ENCODE measurements around the gene TADA2A.
"Not testable (repeated sequence)": the region's sequence is repeated elsewhere in the genome, so short reads cannot be mapped to it uniquely, and the experiment has no call there.

TADA2A gene

GRCh38 chr17:37440424-37440823 lies 33.7 kb downstream of the TADA2A start:
- H3K9me2 ChIP-seq (ENCODE audit: low read depth, low read length) = no peaks in the 10 kb centered on the region
- H3K4me3 ChIP-seq (ENCODE audit: low read depth, low read length, poor library complexity, severe bottlenecking) = no peak overlapping the region
- no peak overlapping the region for H3K4me2 ChIP-seq (ENCODE audit: low read length)
- no peak overlapping the region for H2AFZ ChIP-seq (ENCODE audit: low read length)
- peaks cover 78% of the 10 kb centered on the region for H3K36me3 ChIP-seq (ENCODE audit: insufficient read depth, low read length)
- no peak overlapping the region for H3K9ac ChIP-seq (ENCODE audit: low read length)
- H3K27me3 ChIP-seq (ENCODE audit: insufficient read depth, low read length) = no peaks in the 10 kb centered on the region
- no peaks in the 10 kb centered on the region for H4K20me1 ChIP-seq (ENCODE audit: insufficient read depth, low read length)
- no peaks in the 10 kb centered on the region for H3F3A ChIP-seq (ENCODE audit: insufficient read depth, low read length)
- H3K4me1 ChIP-seq (ENCODE audit: insufficient read depth, low read length, severe bottlenecking) = no peaks in the 10 kb centered on the region
- H3K79me2 ChIP-seq (ENCODE audit: insufficient read depth, low read length) = no peaks in the 10 kb centered on the region
- no peak overlapping the region for H3K27ac ChIP-seq (ENCODE audit: low read depth, low read length, poor library complexity, severe bottlenecking)
- no peaks in the 10 kb centered on the region for H3K9me3 ChIP-seq (ENCODE audit: low read length)
- TF ChIP-seq, protein P1, sequence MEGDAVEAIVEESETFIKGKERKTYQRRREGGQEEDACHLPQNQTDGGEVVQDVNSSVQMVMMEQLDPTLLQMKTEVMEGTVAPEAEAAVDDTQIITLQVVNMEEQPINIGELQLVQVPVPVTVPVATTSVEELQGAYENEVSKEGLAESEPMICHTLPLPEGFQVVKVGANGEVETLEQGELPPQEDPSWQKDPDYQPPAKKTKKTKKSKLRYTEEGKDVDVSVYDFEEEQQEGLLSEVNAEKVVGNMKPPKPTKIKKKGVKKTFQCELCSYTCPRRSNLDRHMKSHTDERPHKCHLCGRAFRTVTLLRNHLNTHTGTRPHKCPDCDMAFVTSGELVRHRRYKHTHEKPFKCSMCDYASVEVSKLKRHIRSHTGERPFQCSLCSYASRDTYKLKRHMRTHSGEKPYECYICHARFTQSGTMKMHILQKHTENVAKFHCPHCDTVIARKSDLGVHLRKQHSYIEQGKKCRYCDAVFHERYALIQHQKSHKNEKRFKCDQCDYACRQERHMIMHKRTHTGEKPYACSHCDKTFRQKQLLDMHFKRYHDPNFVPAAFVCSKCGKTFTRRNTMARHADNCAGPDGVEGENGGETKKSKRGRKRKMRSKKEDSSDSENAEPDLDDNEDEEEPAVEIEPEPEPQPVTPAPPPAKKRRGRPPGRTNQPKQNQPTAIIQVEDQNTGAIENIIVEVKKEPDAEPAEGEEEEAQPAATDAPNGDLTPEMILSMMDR (IDR thresholded peaks at IDR 0.05; ENCODE audit: low read length) = no peak
- no peak for TF ChIP-seq EZH2 (IDR thresholded peaks at IDR 0.05; ENCODE audit: borderline replicate concordance, low read length)

DNA sequence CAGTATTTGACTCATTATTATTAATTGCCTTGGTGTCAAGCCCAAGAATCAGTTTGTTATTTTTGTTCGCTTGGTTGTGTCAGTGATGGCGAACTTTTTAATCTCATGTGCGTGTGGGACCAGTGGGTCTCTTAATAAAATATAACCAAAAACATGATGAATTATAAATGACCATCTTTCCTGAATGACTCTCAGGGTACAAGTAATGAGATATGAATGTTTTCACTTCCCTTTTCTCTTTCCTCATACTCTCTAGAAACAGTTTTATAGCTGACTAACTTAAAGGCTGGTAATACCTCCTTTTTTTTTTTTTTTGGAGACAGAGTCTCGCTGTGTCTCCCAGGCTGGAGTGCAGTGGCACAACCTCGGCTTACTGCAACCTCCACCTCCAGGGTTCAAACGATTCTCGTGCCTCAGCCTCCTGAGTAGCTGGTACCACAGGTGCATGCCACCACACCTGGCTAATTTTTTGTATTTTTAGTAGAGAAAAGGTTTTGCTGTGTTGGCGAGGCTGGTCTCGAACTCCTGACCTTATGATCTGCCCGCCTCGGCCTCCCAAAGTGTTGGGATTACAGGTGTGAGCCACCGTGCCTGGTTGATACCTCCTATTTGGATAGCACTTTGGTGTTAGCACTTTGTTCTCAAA lies 34.8 kb downstream of the TADA2A start:
- not testable (repeated sequence) for H3K4me1 ChIP-seq (ENCODE audit: insufficient read depth, low read length, severe bottlenecking); H3K27ac ChIP-seq (ENCODE audit: low read depth, low read length, poor library complexity, severe bottlenecking); H3K27me3 ChIP-seq (ENCODE audit: insufficient read depth, low read length); H3K9ac ChIP-seq (ENCODE audit: low read length); H3K4me3 ChIP-seq (ENCODE audit: low read depth, low read length, poor library complexity, severe bottlenecking); H3K9me2 ChIP-seq (ENCODE audit: low read depth, low read length); H4K20me1 ChIP-seq (ENCODE audit: insufficient read depth, low read length); H2AFZ ChIP-seq (ENCODE audit: low read length); H3K4me2 ChIP-seq (ENCODE audit: low read length); H3K79me2 ChIP-seq (ENCODE audit: insufficient read depth, low read length); H3K9me3 ChIP-seq (ENCODE audit: low read length); H3F3A ChIP-seq (ENCODE audit: insufficient read depth, low read length)
- peaks cover 84% of the 10 kb centered on the region for H3K36me3 ChIP-seq (ENCODE audit: insufficient read depth, low read length)

DNA sequence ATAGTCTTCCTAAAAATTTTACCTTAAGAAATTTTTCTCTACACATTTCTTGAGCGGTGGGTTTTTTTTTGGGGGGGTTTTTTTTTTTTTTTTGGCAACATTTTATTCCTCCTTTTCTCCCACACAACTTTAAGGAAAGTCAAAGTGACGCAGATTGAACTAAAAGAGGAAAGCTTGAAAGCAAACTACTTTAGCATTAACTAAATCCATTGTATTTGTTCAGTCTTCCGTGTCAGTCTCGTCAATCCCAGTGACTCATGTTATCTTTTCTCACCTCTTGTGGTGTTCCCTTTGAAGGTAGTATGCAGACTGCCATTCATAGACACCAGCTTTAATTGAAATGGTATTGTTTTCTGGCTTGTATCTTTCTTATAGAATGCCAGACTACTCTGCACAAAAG lies 39.3 kb downstream of the TADA2A start:
- no peak overlapping the region for H3K4me3 ChIP-seq (ENCODE audit: low read depth, low read length, poor library complexity, severe bottlenecking)
- H3K9me3 ChIP-seq (ENCODE audit: low read length) = no peaks in the 10 kb centered on the region
- no peak overlapping the region for H2AFZ ChIP-seq (ENCODE audit: low read length)
- H3K36me3 ChIP-seq (ENCODE audit: insufficient read depth, low read length) = peaks cover 90% of the 10 kb centered on the region
- H3K79me2 ChIP-seq (ENCODE audit: insufficient read depth, low read length) = no peaks in the 10 kb centered on the region
- H3K4me1 ChIP-seq (ENCODE audit: insufficient read depth, low read length, severe bottlenecking) = no peaks in the 10 kb centered on the region
- no peaks in the 10 kb centered on the region for H3F3A ChIP-seq (ENCODE audit: insufficient read depth, low read length)
- no peak overlapping the region for H3K4me2 ChIP-seq (ENCODE audit: low read length)
- no peak overlapping the region for H3K27ac ChIP-seq (ENCODE audit: low read depth, low read length, poor library complexity, severe bottlenecking)
- H4K20me1 ChIP-seq (ENCODE audit: insufficient read depth, low read length) = no peaks in the 10 kb centered on the region
- TF ChIP-seq EZH2 (IDR thresholded peaks at IDR 0.05; ENCODE audit: borderline replicate concordance, low read length) = no peak
- TF ChIP-seq, protein P1 (IDR thresholded peaks at IDR 0.05; ENCODE audit: low read length) = no peak
- no peaks in the 10 kb centered on the region for H3K9me2 ChIP-seq (ENCODE audit: low read depth, low read length)
- no peaks in the 10 kb centered on the region for H3K27me3 ChIP-seq (ENCODE audit: insufficient read depth, low read length)
- no peak overlapping the region for H3K9ac ChIP-seq (ENCODE audit: low read length)

DNA sequence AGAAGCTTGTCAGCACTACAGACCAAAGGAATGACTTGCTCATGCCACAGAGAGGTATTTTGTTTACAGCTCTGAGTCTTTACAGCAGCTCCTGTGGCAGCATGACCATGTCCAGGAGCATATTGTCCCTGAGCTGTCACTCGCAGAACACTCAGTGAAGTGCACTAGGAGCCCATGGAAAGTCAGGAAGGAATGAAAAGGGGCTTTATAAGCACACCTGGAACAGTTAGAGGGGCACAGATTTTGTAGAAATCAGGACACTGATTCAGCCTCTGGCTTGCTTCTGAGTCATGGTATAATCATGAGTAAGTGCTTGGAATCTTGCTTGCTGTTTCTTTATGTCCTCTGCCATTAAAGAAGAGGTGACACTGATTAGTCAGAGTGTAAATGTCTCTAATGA lies 41.0 kb downstream of the TADA2A start:
- H3K9me2 ChIP-seq (ENCODE audit: low read depth, low read length) = no peaks in the 10 kb centered on the region
- H3K9ac ChIP-seq (ENCODE audit: low read length) = no peak overlapping the region
- H3K36me3 ChIP-seq (ENCODE audit: insufficient read depth, low read length) = peaks cover 80% of the 10 kb centered on the region
- no peak overlapping the region for H3K4me3 ChIP-seq (ENCODE audit: low read depth, low read length, poor library complexity, severe bottlenecking)
- no peaks in the 10 kb centered on the region for H3K4me1 ChIP-seq (ENCODE audit: insufficient read depth, low read length, severe bottlenecking)
- H3K4me2 ChIP-seq (ENCODE audit: low read length) = no peak overlapping the region
- no peak overlapping the region for H2AFZ ChIP-seq (ENCODE audit: low read length)
- H3K27me3 ChIP-seq (ENCODE audit: insufficient read depth, low read length) = no peaks in the 10 kb centered on the region
- H3K9me3 ChIP-seq (ENCODE audit: low read length) = no peaks in the 10 kb centered on the region
- no peaks in the 10 kb centered on the region for H3K79me2 ChIP-seq (ENCODE audit: insufficient read depth, low read length)
- no peaks in the 10 kb centered on the region for H4K20me1 ChIP-seq (ENCODE audit: insufficient read depth, low read length)
- TF ChIP-seq EZH2 (IDR thresholded peaks at IDR 0.05; ENCODE audit: borderline replicate concordance, low read length) = no peak
- TF ChIP-seq, protein P1 (IDR thresholded peaks at IDR 0.05; ENCODE audit: low read length) = no peak
- H3K27ac ChIP-seq (ENCODE audit: low read depth, low read length, poor library complexity, severe bottlenecking) = no peak overlapping the region
- H3F3A ChIP-seq (ENCODE audit: insufficient read depth, low read length) = no peaks in the 10 kb centered on the region

Data from OCI-LY1 (cell line).